K562 (cell line): ENCODE measurements around the gene CENPU. TPM values are rescaled to one million over a fixed set of nuclear protein-coding genes. Genes with fewer than 3 reads are reported as not detected.

Source experiments
- ATAC-seq: fragments of 200-7000 bp; cut with Tn5 transposase; 3 replicates; pipeline ENCODE4 v1.9.1; 2020; ENCODE audit warnings: moderate library complexity
- BruUV-seq: library from RNA; stranded (reverse); fragments of 400-500 nt; replicated peaks from 2 replicates; lab custom pipeline; 2021; lab: Mats Ljungman, UMichigan
- CTCF ChIA-PET: fragments of 300-600 bp; formaldehyde crosslinking; extraction: SDS; loops from one replicate; lab custom pipeline; 2021; ENCODE audit warnings: low intra/inter-chr PET ratio; lab: Yijun Ruan, JAX
- POLR2A ChIA-PET: fragments of 300-600, 350-650 bp; sonication (Branson Sonifier 250); formaldehyde crosslinking; extraction: SDS; loops from one replicate; lab custom pipeline; 2021; ENCODE audit warnings: antibody characterized with exemption, inconsistent platforms; lab: Yijun Ruan, JAX
- DNase-seq, 4 experiments: peaks; one replicate each; pipeline versions ENCODE4 v3.0.0 to v3.0.0-alpha.2; 2011 to 2018; ENCODE audit warnings: low spot score in 3 of 4, mixed read lengths in 3 of 4; ENCODE audit errors: extremely low read depth in 1 of 4
- FAIRE-seq: peaks from 2 replicates; lab custom pipeline; 2011; peaks lifted over from hg19 to GRCh38; lab: Jason Lieb, UNC
- H2AFZ ChIP-seq: 2 replicates; pipeline ENCODE4 v1.6.0; 2011; ENCODE audit warnings: low read depth, low read length, control low read depth, inconsistent platforms
- H3K27ac ChIP-seq: fragments of 200-600 bp; 3 replicates; pipeline ENCODE4 v1.8.0; 2011; ENCODE audit warnings: low read depth, mild to moderate bottlenecking, control low read depth, inconsistent platforms, low read length, moderate library complexity, mixed read lengths; ENCODE audit errors: extremely low read depth
- H3K27me3 ChIP-seq, 2 experiments: fragments of 300-600 bp in 1 of 2; 2 replicates in 1 of 2; 3 replicates in 1 of 2; pipeline versions ENCODE4 v1.6.0 to v1.8.0; 2011; ENCODE audit warnings: inconsistent platforms in 2 of 2, low read length in 2 of 2, mild to moderate bottlenecking in 1 of 2, mixed read lengths in 1 of 2, moderate library complexity in 1 of 2; ENCODE audit not compliant: control insufficient read depth in 2 of 2, insufficient read depth in 2 of 2
- H3K36me3 ChIP-seq: fragments of 300-600 bp; 3 replicates; pipeline ENCODE4 v1.8.0; 2011; ENCODE audit warnings: mild to moderate bottlenecking, low read length, inconsistent platforms; ENCODE audit not compliant: control insufficient read depth, insufficient read depth
- H3K4me1 ChIP-seq, 2 experiments: fragments of 200-600 bp in 1 of 2; replicated peaks in 1 of 2; 2 replicates in 1 of 2; 3 replicates in 1 of 2; pipeline versions ENCODE4 v1.5.1 to v1.8.0; 2011; ENCODE audit warnings: inconsistent platforms in 2 of 2, low read length in 2 of 2, mild to moderate bottlenecking in 1 of 2, mixed read lengths in 1 of 2, moderate library complexity in 1 of 2; ENCODE audit not compliant: control insufficient read depth in 2 of 2, insufficient read depth in 2 of 2
- H3K4me2 ChIP-seq: 2 replicates; pipeline ENCODE4 v1.6.1; 2011; ENCODE audit warnings: low read length, control low read depth, inconsistent platforms, mixed read lengths; ENCODE audit not compliant: insufficient read depth
- H3K4me3 ChIP-seq: fragments of 200-600 bp; sonication (generic), shearing (Covaris generic); 2 replicates; pipeline ENCODE4 v1.5.1; 2016; ENCODE audit warnings: control low read depth, inconsistent platforms
- H3K79me2 ChIP-seq: fragments of 200-600 bp; 3 replicates; pipeline ENCODE4 v1.8.0; 2011; ENCODE audit warnings: low read length, inconsistent platforms; ENCODE audit not compliant: control insufficient read depth, insufficient read depth
- H3K9ac ChIP-seq, 2 experiments: 2 replicates each; pipeline versions ENCODE4 v1.6.0 to v1.6.1; 2011; ENCODE audit warnings: low read depth in 2 of 2, low read length in 2 of 2, control low read depth in 1 of 2, inconsistent platforms in 1 of 2, mild to moderate bottlenecking in 1 of 2, mixed read lengths in 1 of 2; ENCODE audit not compliant: insufficient read depth in 1 of 2
- H3K9me1 ChIP-seq: one replicate; pipeline ENCODE4 v1.6.0; 2011; ENCODE audit warnings: inconsistent platforms, mild to moderate bottlenecking, low read length, moderate library complexity; ENCODE audit not compliant: control insufficient read depth, insufficient read depth
- H3K9me3 ChIP-seq: replicated peaks from 2 replicates; pipeline ENCODE4 v1.5.1; 2011; ENCODE audit warnings: low read depth, low read length, inconsistent platforms; ENCODE audit not compliant: control insufficient read depth, insufficient read depth
- H4K20me1 ChIP-seq: replicated peaks from 2 replicates; pipeline ENCODE4 v1.6.1; 2011; ENCODE audit warnings: low read length, inconsistent platforms, mixed read lengths; ENCODE audit not compliant: control insufficient read depth, insufficient read depth
- ELF1 ChIP-seq: fragments of 200-800 bp; sonication (Bioruptor generic); IDR thresholded peaks from 2 replicates; pipeline ENCODE4 v1.6.1; 2016; ENCODE audit warnings: missing genetic modification characterization, missing compliant biosample characterization
- EP400 ChIP-seq: fragments of 450-650 bp; IDR thresholded peaks from 2 replicates; pipeline ENCODE4 v1.6.1; 2017; ENCODE audit warnings: antibody characterized with exemption, mild to moderate bottlenecking, moderate library complexity
- MEIS2 ChIP-seq: fragments of 450-650 bp; IDR thresholded peaks from 2 replicates; pipeline ENCODE4 v1.6.1; 2014; ENCODE audit warnings: mild to moderate bottlenecking; ENCODE audit not compliant: partially characterized antibody
- RBBP5 ChIP-seq: fragments of 200-600 bp; sonication (generic); IDR thresholded peaks from 2 replicates; pipeline ENCODE4 v1.6.1; 2012; ENCODE audit warnings: borderline replicate concordance, mild to moderate bottlenecking, low read length, control low read depth, inconsistent platforms; ENCODE audit not compliant: insufficient read depth, poor library complexity, severe bottlenecking
- RFX1 ChIP-seq: fragments of 450-650 bp; IDR thresholded peaks from 2 replicates; pipeline ENCODE4 v1.6.1; 2016; ENCODE audit warnings: mild to moderate bottlenecking, moderate library complexity
- SPI1 ChIP-seq: IDR thresholded peaks from 2 replicates; pipeline ENCODE4 v1.6.1; 2011; ENCODE audit warnings: low read depth, low read length, control low read depth, borderline replicate concordance
- ZC3H4 ChIP-seq: sonication (generic); formaldehyde crosslinking; IDR thresholded peaks from 2 replicates; pipeline ENCODE4 v1.9.0; 2021; ENCODE audit warnings: missing genetic modification reagents, borderline replicate concordance
- ZNF23 ChIP-seq: fragments of 250-450 bp; sonication (Bioruptor Pico); IDR thresholded peaks from 2 replicates; pipeline ENCODE4 v1.4.0; 2020; ENCODE audit warnings: mild to moderate bottlenecking
- ZNF24 ChIP-seq: fragments of 450-650 bp; IDR thresholded peaks from 2 replicates; pipeline ENCODE4 v1.6.1; 2016
- ZSCAN29 ChIP-seq: fragments of 450-650 bp; IDR thresholded peaks from 2 replicates; pipeline ENCODE4 v1.6.1; 2017
- WGBS: fragments of 100-300 bp; shearing (Covaris generic); methylation state at CpG from one replicate; pipeline ENCODE4 v1.1.6; 2016; ENCODE audit warnings: low coverage, mixed read lengths; ENCODE audit not compliant: insufficient coverage; ENCODE audit errors: missing lambda C conversion rate; 5-methylcytosine and 5-hydroxymethylcytosine counted together
- in situ Hi-C: fragments of 300-500 bp; cut with MboI; formaldehyde crosslinking; loops from 4 replicates; pipeline ENCODE4 v1.15.0; 2018; ENCODE audit warnings: inconsistent platforms, mixed read lengths
- intact Hi-C: fragments of 100-400 bp; cut with micrococcal nuclease; formaldehyde crosslinking; loops from 2 replicates; pipeline ENCODE4 v1.14.2; 2022
- polyA plus RNA-seq, 8 experiments: library from polyadenylated mRNA; depleted of rRNA in 4 of 8; stranded (reverse) in 5 of 8; unstranded in 3 of 8; fragments of >200 nt; fragmentation: Nextera tagmentation in 2 of 8; fragmentation: Illumina TruSeq in 1 of 8; extraction: Ambion mirVana in 2 of 8; extraction: Trizol in 1 of 8; gene quantifications; 2 replicates each; pipeline versions ENCODE4 v1.2.1 to v1.2.3, GENCODE V29; 2011 to 2014; ENCODE audit warnings: inconsistent platforms in 1 of 8, missing spikeins in 1 of 8
- total RNA-seq, 7 experiments: library from RNA; depleted of rRNA in 6 of 7; stranded (reverse); fragments of >200 nt in 6 of 7; fragmentation: Illumina TruSeq in 2 of 7; extraction: Trizol in 2 of 7; gene quantifications; 2 replicates each; pipeline versions ENCODE4 v1.2.1 to v1.2.3, GENCODE V29; 2011 to 2021; ENCODE audit warnings: low replicate concordance in 1 of 7
- TF ChIP-seq, protein P1 (sequence below): fragments of 450-650 bp; formaldehyde crosslinking; IDR thresholded peaks from 2 replicates; pipeline ENCODE4 v1.4.0; 2022; ENCODE audit warnings: missing genetic modification characterization

The CENPU gene
- total and polyA plus RNA-seq, 9 of the 15 experiments (the other 6 are each of a cell fraction or from before 2014, with no cell fraction given) = 39.4 to 98.7 (median 84.3) TPM

DNA sequence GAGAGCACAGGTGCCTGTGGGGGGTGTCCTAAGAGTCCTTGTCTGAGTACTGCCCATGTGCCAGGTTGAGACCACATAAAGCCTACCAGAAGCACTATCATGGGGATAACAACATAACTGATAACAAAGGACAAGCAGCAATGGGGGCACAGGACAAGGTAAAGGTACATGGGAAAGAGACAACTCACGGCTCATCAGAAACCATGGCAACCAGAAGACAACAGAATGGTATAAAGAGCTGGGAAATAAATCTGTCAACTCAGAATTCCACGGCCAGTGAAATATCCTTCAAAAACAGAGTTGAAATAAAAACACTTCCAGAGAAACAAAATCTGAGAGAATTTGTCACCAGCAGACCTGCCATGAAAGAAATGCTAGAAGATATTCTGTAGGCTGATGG is 20.0 kb downstream of the CENPU start:
- in situ Hi-C loops (no loop called here), intact Hi-C loops (no loop called here)
- Histone ChIP-seq H3K4me1 (no peaks in the 10 kb centered on the region), H3K79me2 (peaks cover 5% of the 10 kb centered on the region; the same call in 1 of the 3 replicates), H3K4me3 (no peak overlapping the region), H3K27me3 (no peaks in the 10 kb centered on the region), H3K9ac (no peak overlapping the region), H4K20me1 (no peaks in the 10 kb centered on the region), H3K9me1 (no peaks in the 10 kb centered on the region), H3K36me3 (peaks cover 91% of the 10 kb centered on the region), H3K4me2 (no peak overlapping the region), H3K9me3 (no peaks in the 10 kb centered on the region), H3K27ac (no peak overlapping the region), H2AFZ (no peak overlapping the region)
- ChIA-PET POLR2A (interaction anchor here (1.7 to 2.3 kb wide), 2 partner anchors 10 to 20 kb away, joined by 8 to 13 read pairs; partner anchors contain the start of gene CENPU), CTCF (no interaction called here)
- FAIRE-seq (no peak), DNase-seq (no peak), ATAC-seq (no peak; the same call in 2 of the 3 replicates)
- TF ChIP-seq RFX1 (peak; percentile 63), MEIS2 (peak; percentile 12), ZSCAN29 (no peak)
- BruUV-seq = no TSS peak
- 37% methylated on average over 2 of the region's 2 CpGs for WGBS

DNA sequence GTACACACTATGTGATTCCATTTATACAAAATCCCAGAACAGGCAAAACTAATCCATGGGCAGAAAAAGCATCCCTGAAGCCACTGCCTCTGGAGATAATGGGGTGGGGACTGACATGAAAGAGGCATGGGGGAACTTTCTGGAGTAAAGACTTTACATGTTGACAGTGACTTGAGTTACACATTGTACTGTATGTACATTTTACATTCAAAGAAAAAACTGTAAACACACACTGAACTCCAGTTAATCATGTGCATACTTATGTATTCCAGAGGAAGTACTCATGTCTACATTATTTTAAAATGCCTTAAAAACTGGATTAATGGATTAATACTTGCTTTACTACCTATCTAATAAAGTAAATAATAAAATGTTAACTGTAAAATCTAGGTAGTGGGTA is 21.6 kb downstream of the CENPU start:
- no peak for FAIRE-seq
- Histone ChIP-seq H3K36me3 (peaks cover 86% of the 10 kb centered on the region), H3K79me2 (peaks cover 5% of the 10 kb centered on the region; the same call in 1 of the 3 replicates), H3K9me1 (no peaks in the 10 kb centered on the region), H3K9me3 (no peaks in the 10 kb centered on the region), H4K20me1 (no peaks in the 10 kb centered on the region), H3K4me3 (no peak overlapping the region), H3K4me2 (no peak overlapping the region), H2AFZ (no peak overlapping the region), H3K27me3 (no peaks in the 10 kb centered on the region), H3K27ac (no peak overlapping the region), H3K4me1 (no peaks in the 10 kb centered on the region), H3K9ac (no peak overlapping the region)
- no peak for ATAC-seq
- ChIA-PET POLR2A (no interaction called here), CTCF (no interaction called here)
- DNase-seq = no peak
- no TSS peak for BruUV-seq
- intact Hi-C loops (no loop called here), in situ Hi-C loops (no loop called here)
- TF ChIP-seq SPI1 = no peak
- TF ChIP-seq EP400 = no peak
- no peak for TF ChIP-seq ZNF23 (CRISPR knock-in tag)
- TF ChIP-seq ZC3H4 = no peak
- no peak for TF ChIP-seq RBBP5
- no peak for TF ChIP-seq ELF1 (tag)
- TF ChIP-seq, protein P1, sequence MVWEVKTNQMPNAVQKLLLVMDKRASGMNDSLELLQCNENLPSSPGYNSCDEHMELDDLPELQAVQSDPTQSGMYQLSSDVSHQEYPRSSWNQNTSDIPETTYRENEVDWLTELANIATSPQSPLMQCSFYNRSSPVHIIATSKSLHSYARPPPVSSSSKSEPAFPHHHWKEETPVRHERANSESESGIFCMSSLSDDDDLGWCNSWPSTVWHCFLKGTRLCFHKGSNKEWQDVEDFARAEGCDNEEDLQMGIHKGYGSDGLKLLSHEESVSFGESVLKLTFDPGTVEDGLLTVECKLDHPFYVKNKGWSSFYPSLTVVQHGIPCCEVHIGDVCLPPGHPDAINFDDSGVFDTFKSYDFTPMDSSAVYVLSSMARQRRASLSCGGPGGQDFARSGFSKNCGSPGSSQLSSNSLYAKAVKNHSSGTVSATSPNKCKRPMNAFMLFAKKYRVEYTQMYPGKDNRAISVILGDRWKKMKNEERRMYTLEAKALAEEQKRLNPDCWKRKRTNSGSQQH (CRISPR knock-in tag) = no peak
- TF ChIP-seq ZNF24 = no peak
